ENCODE data around the gene QRICH2. TPM values are rescaled to one million over a fixed set of nuclear protein-coding genes. Genes with fewer than 3 reads are reported as not detected.

QRICH2 gene
- total and polyA plus RNA-seq, 2 donors from 2014 or later = 2.0 to 2.5 TPM

DNA sequence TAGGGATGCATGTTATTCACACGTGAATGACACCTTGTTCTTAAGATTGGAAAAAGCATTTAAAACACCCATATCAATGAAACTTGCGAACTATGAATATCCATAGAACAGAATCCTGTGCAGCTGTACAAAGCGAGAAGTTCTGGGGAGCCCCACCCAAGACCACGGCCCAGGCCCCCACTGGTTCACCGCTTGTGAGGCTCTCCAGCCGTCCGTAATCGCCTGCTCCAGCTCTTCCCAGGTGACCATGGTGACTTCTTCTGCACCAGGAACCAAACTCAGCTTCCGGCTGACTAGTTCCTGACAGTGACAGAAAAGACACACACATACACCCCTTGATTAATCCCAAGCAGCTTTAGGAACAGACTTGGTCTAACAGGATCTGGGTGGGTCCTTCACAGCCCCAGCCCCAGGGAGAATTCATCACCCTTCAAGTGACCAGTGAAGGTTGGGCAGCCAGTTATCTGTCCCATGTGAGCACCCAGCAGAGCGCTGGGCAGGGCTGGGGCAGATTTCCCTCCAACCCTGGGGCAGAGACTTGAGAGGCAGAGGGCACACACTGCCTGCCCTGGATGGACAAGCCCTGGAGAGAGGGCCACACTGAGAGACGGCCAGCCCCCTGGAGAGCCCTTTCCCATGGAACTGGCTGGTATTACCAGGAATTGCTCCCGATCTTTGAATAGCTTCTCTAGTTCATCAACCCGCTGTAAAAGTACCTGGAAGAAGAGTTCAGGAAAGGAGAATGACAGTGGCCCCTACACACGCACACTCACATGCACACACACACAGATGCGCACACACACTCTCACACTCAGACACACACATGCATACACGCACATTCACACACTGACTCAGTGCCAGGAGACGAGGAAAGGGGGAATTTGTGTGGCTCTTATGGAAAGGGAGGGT is 3.6 kb downstream of the QRICH2 start:
- no peak for FAIRE-seq
- TF ChIP-seq, protein P1, sequence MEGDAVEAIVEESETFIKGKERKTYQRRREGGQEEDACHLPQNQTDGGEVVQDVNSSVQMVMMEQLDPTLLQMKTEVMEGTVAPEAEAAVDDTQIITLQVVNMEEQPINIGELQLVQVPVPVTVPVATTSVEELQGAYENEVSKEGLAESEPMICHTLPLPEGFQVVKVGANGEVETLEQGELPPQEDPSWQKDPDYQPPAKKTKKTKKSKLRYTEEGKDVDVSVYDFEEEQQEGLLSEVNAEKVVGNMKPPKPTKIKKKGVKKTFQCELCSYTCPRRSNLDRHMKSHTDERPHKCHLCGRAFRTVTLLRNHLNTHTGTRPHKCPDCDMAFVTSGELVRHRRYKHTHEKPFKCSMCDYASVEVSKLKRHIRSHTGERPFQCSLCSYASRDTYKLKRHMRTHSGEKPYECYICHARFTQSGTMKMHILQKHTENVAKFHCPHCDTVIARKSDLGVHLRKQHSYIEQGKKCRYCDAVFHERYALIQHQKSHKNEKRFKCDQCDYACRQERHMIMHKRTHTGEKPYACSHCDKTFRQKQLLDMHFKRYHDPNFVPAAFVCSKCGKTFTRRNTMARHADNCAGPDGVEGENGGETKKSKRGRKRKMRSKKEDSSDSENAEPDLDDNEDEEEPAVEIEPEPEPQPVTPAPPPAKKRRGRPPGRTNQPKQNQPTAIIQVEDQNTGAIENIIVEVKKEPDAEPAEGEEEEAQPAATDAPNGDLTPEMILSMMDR (IDR thresholded peaks at IDR 0.05; ENCODE audit: borderline replicate concordance, extremely low read depth, insufficient read depth) = no peak
- no peak overlapping the region for H3K27ac ChIP-seq (ENCODE audit: low read depth in 2 of 2, low read length in 2 of 2)

DNA sequence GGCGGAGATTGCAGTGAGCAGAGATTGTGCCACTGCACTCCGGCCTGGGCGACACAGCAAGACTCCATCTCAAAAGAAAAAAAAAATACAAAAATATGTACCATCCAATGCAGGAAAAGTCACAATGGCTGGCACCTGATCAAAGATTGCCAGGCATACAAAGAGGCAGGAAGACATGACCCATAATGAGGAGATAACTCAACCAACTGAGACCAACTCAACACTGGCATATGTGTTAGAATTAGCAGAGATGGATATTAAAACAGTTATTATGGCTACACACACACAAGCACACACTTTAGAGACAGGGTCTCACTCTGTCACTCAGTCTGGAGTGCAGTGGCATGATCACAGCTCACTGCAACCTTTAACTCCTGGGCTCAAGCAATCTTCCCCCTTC is 10.6 kb downstream of the QRICH2 start:
- no peak overlapping the region for H3K9ac ChIP-seq (ENCODE audit: low read length in 3 of 3)
- intact Hi-C loops (cut with DNase I) = no loop called here
- DNase-seq (no peak), FAIRE-seq (no peak)
- no peaks in the 10 kb centered on the region for H3K4me1 ChIP-seq (ENCODE audit: control insufficient read depth in 2 of 3, insufficient read depth in 2 of 3, low read depth in 1 of 3, low read length in 3 of 3)
- H3K9me3 ChIP-seq (ENCODE audit: control insufficient read depth in 2 of 3, insufficient read depth in 1 of 3, low read length in 3 of 3) = no peaks in the 10 kb centered on the region
- peaks cover 0 to 4% (median 3%) of the 10 kb centered on the region in 3 donors for H3K36me3 ChIP-seq (ENCODE audit: control insufficient read depth in 2 of 3, insufficient read depth in 3 of 3, low read length in 3 of 3)
- TF ChIP-seq, protein P1 (IDR thresholded peaks at IDR 0.05; ENCODE audit: borderline replicate concordance, extremely low read depth, insufficient read depth) = no peak
- no peaks in the 10 kb centered on the region for H3K27me3 ChIP-seq (ENCODE audit: control insufficient read depth, insufficient read depth, low read length)
- H3K4me3 ChIP-seq (ENCODE audit: low read length in 3 of 3) = no peak overlapping the region
- H3K27ac ChIP-seq (ENCODE audit: low read depth in 2 of 2, low read length in 2 of 2) = no peak overlapping the region

More for the DNA sequence above, 3.6 kb downstream of the QRICH2 start:
- Histone ChIP-seq H3K27me3 (ENCODE audit: control insufficient read depth, insufficient read depth, low read length) (no peaks in the 10 kb centered on the region), H3K4me3 (ENCODE audit: low read length in 3 of 3) (no peak overlapping the region), H3K9ac (ENCODE audit: low read length in 3 of 3) (no peak overlapping the region), H3K4me1 (ENCODE audit: control insufficient read depth in 2 of 3, insufficient read depth in 2 of 3, low read depth in 1 of 3, low read length in 3 of 3) (no peaks in the 10 kb centered on the region), H3K9me3 (ENCODE audit: control insufficient read depth in 2 of 3, insufficient read depth in 1 of 3, low read length in 3 of 3) (no peaks in the 10 kb centered on the region), H3K36me3 (ENCODE audit: control insufficient read depth in 2 of 3, insufficient read depth in 3 of 3, low read length in 3 of 3) (no peaks in the 10 kb centered on the region)
- peak in 1 of 5 donors; percentile 49 for DNase-seq
- intact Hi-C loops (cut with DNase I) = loop anchor here (5.0 kb wide), 1 partner anchor 93 kb away; no protein-coding TSS in a partner anchor

DNA sequence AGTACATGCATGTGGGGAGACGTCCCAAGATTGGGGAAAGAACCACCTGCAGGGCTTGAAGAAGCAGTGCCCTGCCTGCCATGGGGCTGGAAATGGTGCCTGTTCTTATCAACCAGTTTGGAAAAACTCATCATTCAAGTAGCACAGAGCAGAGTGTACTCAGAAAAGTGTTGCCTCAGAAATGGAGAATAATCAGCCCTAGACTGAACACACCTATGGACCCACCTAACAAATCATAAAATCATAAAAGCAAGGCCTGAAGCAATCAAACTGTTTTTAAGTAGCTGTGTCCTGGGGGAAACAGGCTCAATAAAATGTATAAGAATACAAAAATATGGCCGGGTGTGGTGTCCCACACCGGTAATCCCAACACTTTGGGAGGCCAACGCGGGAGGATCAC is 11.2 kb downstream of the QRICH2 start:
- DNase-seq (peak in 1 of 5 donors; percentile 25), FAIRE-seq (no peak)
- Histone ChIP-seq H3K36me3 (ENCODE audit: control insufficient read depth in 2 of 3, insufficient read depth in 3 of 3, low read length in 3 of 3) (peaks cover 0 to 4% (median 3%) of the 10 kb centered on the region in 3 donors), H3K9me3 (ENCODE audit: control insufficient read depth in 2 of 3, insufficient read depth in 1 of 3, low read length in 3 of 3) (no peaks in the 10 kb centered on the region), H3K27ac (ENCODE audit: low read depth in 2 of 2, low read length in 2 of 2) (no peak overlapping the region), H3K9ac (ENCODE audit: low read length in 3 of 3) (no peak overlapping the region), H3K4me1 (ENCODE audit: control insufficient read depth in 2 of 3, insufficient read depth in 2 of 3, low read depth in 1 of 3, low read length in 3 of 3) (no peaks in the 10 kb centered on the region), H3K4me3 (ENCODE audit: low read length in 3 of 3) (no peak overlapping the region), H3K27me3 (ENCODE audit: control insufficient read depth, insufficient read depth, low read length) (no peaks in the 10 kb centered on the region)
- intact Hi-C loops (cut with DNase I) = no loop called here
- TF ChIP-seq, protein P1 (IDR thresholded peaks at IDR 0.05; ENCODE audit: borderline replicate concordance, extremely low read depth, insufficient read depth) = no peak
